ENCODE measurements around the gene CYP4F2. TPM values are rescaled to one million over a fixed set of nuclear protein-coding genes. Genes with fewer than 3 reads are reported as not detected.

CYP4F2 gene
- total and polyA plus RNA-seq, 2 donors from 2014 or later: 0.31 to 16.8 TPM

DNA sequence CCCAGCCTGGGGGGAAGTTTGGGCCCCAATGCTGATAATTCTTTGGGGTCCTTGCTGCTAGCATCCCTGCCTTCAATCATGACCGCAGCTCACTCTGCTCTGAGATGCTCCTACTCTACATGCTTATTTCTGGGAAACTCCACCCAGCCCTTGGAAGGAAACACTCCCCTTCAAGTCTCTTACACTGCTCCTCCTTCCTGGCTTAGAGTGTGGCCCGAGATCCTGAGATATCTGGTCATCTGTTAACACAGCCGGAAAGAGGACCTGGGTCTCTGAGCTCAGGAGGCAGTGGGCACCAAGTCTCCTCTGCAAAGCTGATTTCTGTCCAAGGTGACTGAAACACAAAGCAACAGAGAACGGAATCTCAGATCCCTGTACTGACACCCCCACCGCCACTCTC, 33.0 kb downstream of the CYP4F2 start:
- no peak for DNase-seq
- H3K36me3 ChIP-seq (ENCODE audit: control insufficient read depth in 2 of 3, insufficient read depth in 3 of 3, low read length in 3 of 3): no peaks in the 10 kb centered on the region
- no peaks in the 10 kb centered on the region for H3K27me3 ChIP-seq (ENCODE audit: control insufficient read depth, insufficient read depth, low read length)
- H3K9ac ChIP-seq (ENCODE audit: low read length in 3 of 3): no peak overlapping the region
- H3K4me1 ChIP-seq (ENCODE audit: control insufficient read depth in 2 of 3, insufficient read depth in 2 of 3, low read depth in 1 of 3, low read length in 3 of 3): no peaks in the 10 kb centered on the region
- TF ChIP-seq, protein P1, sequence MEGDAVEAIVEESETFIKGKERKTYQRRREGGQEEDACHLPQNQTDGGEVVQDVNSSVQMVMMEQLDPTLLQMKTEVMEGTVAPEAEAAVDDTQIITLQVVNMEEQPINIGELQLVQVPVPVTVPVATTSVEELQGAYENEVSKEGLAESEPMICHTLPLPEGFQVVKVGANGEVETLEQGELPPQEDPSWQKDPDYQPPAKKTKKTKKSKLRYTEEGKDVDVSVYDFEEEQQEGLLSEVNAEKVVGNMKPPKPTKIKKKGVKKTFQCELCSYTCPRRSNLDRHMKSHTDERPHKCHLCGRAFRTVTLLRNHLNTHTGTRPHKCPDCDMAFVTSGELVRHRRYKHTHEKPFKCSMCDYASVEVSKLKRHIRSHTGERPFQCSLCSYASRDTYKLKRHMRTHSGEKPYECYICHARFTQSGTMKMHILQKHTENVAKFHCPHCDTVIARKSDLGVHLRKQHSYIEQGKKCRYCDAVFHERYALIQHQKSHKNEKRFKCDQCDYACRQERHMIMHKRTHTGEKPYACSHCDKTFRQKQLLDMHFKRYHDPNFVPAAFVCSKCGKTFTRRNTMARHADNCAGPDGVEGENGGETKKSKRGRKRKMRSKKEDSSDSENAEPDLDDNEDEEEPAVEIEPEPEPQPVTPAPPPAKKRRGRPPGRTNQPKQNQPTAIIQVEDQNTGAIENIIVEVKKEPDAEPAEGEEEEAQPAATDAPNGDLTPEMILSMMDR (IDR thresholded peaks at IDR 0.05; ENCODE audit: borderline replicate concordance, extremely low read depth, insufficient read depth): no peak
- no peak for FAIRE-seq
- no peak overlapping the region for H3K4me3 ChIP-seq (ENCODE audit: low read length in 3 of 3)
- no peaks in the 10 kb centered on the region for H3K9me3 ChIP-seq (ENCODE audit: control insufficient read depth in 2 of 3, insufficient read depth in 1 of 3, low read length in 3 of 3)
- intact Hi-C loops (cut with DNase I): loop anchor here (10.0 kb wide), 1 partner anchor 240 kb away; no protein-coding TSS in a partner anchor
- no peak overlapping the region for H3K27ac ChIP-seq (ENCODE audit: low read depth in 2 of 2, low read length in 2 of 2)

DNA sequence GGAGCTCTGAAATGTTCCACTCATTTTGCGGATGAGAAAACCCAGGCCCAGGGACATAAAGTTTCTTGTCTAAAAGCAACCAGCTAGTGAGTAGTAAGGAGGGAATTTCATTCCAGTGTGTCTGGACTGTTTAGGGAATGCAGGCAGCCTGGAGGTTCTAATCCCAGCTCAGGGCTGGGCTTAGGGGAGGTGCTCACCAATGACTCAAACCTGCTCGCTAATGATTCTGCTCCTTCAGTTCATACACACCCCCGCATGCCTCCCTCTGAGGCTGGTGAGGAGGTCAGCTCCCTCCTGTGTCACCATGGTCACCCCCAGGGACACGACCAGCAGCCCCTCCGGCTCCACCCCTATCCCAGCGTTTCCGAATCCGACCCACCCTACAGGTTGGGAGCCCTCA, 34.6 kb downstream of the CYP4F2 start:
- Histone ChIP-seq H3K9me3 (ENCODE audit: control insufficient read depth in 2 of 3, insufficient read depth in 1 of 3, low read length in 3 of 3) (no peaks in the 10 kb centered on the region), H3K27me3 (ENCODE audit: control insufficient read depth, insufficient read depth, low read length) (no peaks in the 10 kb centered on the region), H3K36me3 (ENCODE audit: control insufficient read depth in 2 of 3, insufficient read depth in 3 of 3, low read length in 3 of 3) (no peaks in the 10 kb centered on the region), H3K27ac (ENCODE audit: low read depth in 2 of 2, low read length in 2 of 2) (no peak overlapping the region), H3K9ac (ENCODE audit: low read length in 3 of 3) (no peak overlapping the region), H3K4me3 (ENCODE audit: low read length in 3 of 3) (no peak overlapping the region), H3K4me1 (ENCODE audit: control insufficient read depth in 2 of 3, insufficient read depth in 2 of 3, low read depth in 1 of 3, low read length in 3 of 3) (no peaks in the 10 kb centered on the region)
- TF ChIP-seq, protein P1 (IDR thresholded peaks at IDR 0.05; ENCODE audit: borderline replicate concordance, extremely low read depth, insufficient read depth): no peak
- DNase-seq (no peak), FAIRE-seq (no peak)
- intact Hi-C loops (cut with DNase I): loop anchor here (10.0 kb wide), 1 partner anchor 238 kb away; no protein-coding TSS in a partner anchor

DNA sequence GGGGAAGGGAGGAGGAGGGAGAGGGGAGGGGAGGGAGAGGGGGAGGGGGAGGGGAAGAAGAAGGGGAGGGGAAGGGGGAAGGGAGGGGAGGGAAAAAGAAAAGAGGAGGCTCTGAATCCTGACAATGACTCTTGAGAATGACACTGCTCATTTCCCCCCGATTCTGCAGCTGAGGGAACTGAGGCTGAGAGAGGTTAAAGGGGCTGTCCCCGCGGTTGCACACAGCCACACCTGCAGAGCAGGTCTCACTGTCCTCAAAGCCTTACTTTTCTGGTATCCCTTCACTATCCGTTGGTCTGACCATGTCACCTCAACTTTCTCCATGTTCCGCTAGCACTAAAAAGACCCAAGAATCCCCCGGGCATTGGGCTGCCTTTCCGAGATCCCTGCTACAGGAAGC, 35.4 kb downstream of the CYP4F2 start:
- Histone ChIP-seq H3K9ac (ENCODE audit: low read length in 3 of 3) (no peak overlapping the region), H3K27me3 (ENCODE audit: control insufficient read depth, insufficient read depth, low read length) (no peaks in the 10 kb centered on the region), H3K4me1 (ENCODE audit: control insufficient read depth in 2 of 3, insufficient read depth in 2 of 3, low read depth in 1 of 3, low read length in 3 of 3) (no peaks in the 10 kb centered on the region), H3K9me3 (ENCODE audit: control insufficient read depth in 2 of 3, insufficient read depth in 1 of 3, low read length in 3 of 3) (no peaks in the 10 kb centered on the region), H3K27ac (ENCODE audit: low read depth in 2 of 2, low read length in 2 of 2) (no peak overlapping the region), H3K36me3 (ENCODE audit: control insufficient read depth in 2 of 3, insufficient read depth in 3 of 3, low read length in 3 of 3) (no peaks in the 10 kb centered on the region), H3K4me3 (ENCODE audit: low read length in 3 of 3) (no peak overlapping the region)
- TF ChIP-seq, protein P1 (IDR thresholded peaks at IDR 0.05; ENCODE audit: borderline replicate concordance, extremely low read depth, insufficient read depth): no peak
- DNase-seq (no peak), FAIRE-seq (no peak)
- intact Hi-C loops (cut with DNase I): loop anchor here (10.0 kb wide), 1 partner anchor 238 kb away; no protein-coding TSS in a partner anchor

DNA sequence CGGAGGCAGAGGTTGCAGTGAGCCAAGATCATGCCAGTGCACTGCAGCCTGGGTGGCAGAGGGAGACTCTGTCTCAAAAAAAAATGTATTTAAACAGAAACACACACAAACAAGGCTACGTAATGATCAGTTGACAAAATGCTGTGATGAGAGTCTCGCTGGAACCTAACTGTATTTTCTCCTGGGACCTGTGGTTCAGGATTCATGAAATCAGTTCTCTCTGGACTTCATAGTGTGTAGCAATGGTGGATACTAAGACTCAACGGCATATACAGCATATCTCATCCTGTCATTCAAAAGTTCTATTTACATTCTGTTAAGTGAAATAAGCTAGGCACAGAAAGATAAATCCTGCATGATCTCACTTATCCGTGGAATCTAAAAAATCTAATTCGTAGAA, 37.4 kb downstream of the CYP4F2 start:
- Histone ChIP-seq H3K9ac (ENCODE audit: low read length in 3 of 3) (no peak overlapping the region), H3K36me3 (ENCODE audit: control insufficient read depth in 2 of 3, insufficient read depth in 3 of 3, low read length in 3 of 3) (no peaks in the 10 kb centered on the region), H3K9me3 (ENCODE audit: control insufficient read depth in 2 of 3, insufficient read depth in 1 of 3, low read length in 3 of 3) (no peaks in the 10 kb centered on the region), H3K27ac (ENCODE audit: low read depth in 2 of 2, low read length in 2 of 2) (no peak overlapping the region), H3K4me1 (ENCODE audit: control insufficient read depth in 2 of 3, insufficient read depth in 2 of 3, low read depth in 1 of 3, low read length in 3 of 3) (no peaks in the 10 kb centered on the region), H3K4me3 (ENCODE audit: low read length in 3 of 3) (no peak overlapping the region), H3K27me3 (ENCODE audit: control insufficient read depth, insufficient read depth, low read length) (no peaks in the 10 kb centered on the region)
- TF ChIP-seq, protein P1 (IDR thresholded peaks at IDR 0.05; ENCODE audit: borderline replicate concordance, extremely low read depth, insufficient read depth): no peak
- intact Hi-C loops (cut with DNase I): loop anchor here (10.0 kb wide), 1 partner anchor 236 kb away; no protein-coding TSS in a partner anchor
- FAIRE-seq: no peak
- no peak for DNase-seq
